NAMALWA (cell line): ENCODE measurements around the gene STARD13.
A peak's percentile ranks its signal among the peaks of the same experiment; 100 is the strongest.
"Not testable (repeated sequence)": the region's sequence is repeated elsewhere in the genome, so short reads cannot be mapped to it uniquely, and the experiment has no call there.

Source experiments
- DNase-seq: peaks from one replicate; pipeline ENCODE4 v3.0.0-alpha.2; 2015; ENCODE audit warnings: low spot score

The STARD13 gene

GRCh38 chr13:33251131-33251661, 34.4 kb downstream of the STARD13 start:
- peak; percentile 28 for DNase-seq

- no peak for DNase-seq
Observed at GRCh38 chr13:33250609-33251008, 34.9 kb downstream of the STARD13 start.

- DNase-seq, result no peak
Observed at GRCh38 chr13:33249894-33250293, 35.7 kb downstream of the STARD13 start.

GRCh38 chr13:33249066-33249465, 36.5 kb downstream of the STARD13 start:
- DNase-seq, result no peak

- DNase-seq, result no peak
Observed at GRCh38 chr13:33245505-33246158, 39.9 kb downstream of the STARD13 start.

- no peak for DNase-seq
Observed at GRCh38 chr13:33244907-33245287, 40.7 kb downstream of the STARD13 start.

GRCh38 chr13:33244210-33244906, 41.2 kb downstream of the STARD13 start:
- DNase-seq, result no peak

- DNase-seq, result no peak
Observed at GRCh38 chr13:33242984-33243617, 42.5 kb downstream of the STARD13 start.

- not testable (repeated sequence) for DNase-seq
Observed at GRCh38 chr13:33242372-33242771, 43.2 kb downstream of the STARD13 start.

GRCh38 chr13:33236021-33236420, 49.5 kb downstream of the STARD13 start:
- DNase-seq, result no peak

- no peak for DNase-seq
Observed at GRCh38 chr13:33235564-33235963, 50.0 kb downstream of the STARD13 start.

GRCh38 chr13:33235078-33235477, 50.5 kb downstream of the STARD13 start:
- no peak for DNase-seq

GRCh38 chr13:33233547-33233946, 52.0 kb downstream of the STARD13 start:
- no peak for DNase-seq

GRCh38 chr13:33232883-33233282, 52.7 kb downstream of the STARD13 start:
- DNase-seq, result no peak

- no peak for DNase-seq
Observed at GRCh38 chr13:33231339-33231738, 54.2 kb downstream of the STARD13 start.

- no peak for DNase-seq
Observed at GRCh38 chr13:33230178-33230881, 55.2 kb downstream of the STARD13 start.

- DNase-seq, result no peak
Observed at GRCh38 chr13:33229446-33230177, 55.9 kb downstream of the STARD13 start.

GRCh38 chr13:33228648-33229445, 56.7 kb downstream of the STARD13 start:
- peak; percentile 66 for DNase-seq

- DNase-seq, result no peak
Observed at GRCh38 chr13:33227927-33228647, 57.5 kb downstream of the STARD13 start.

- DNase-seq, result no peak
Observed at GRCh38 chr13:33224686-33225085, 60.9 kb downstream of the STARD13 start.
